NCI-H345 treated with DMSO at 0.1 percent for 48 hours (cell line): ENCODE results near the gene ANKS6.

Experiments used
- DNase-seq: peaks from one replicate; lab custom pipeline; 2025; ENCODE audit not compliant: unreplicated experiment; lab: John Stamatoyannopoulos, UW

Gene ANKS6

DNA sequence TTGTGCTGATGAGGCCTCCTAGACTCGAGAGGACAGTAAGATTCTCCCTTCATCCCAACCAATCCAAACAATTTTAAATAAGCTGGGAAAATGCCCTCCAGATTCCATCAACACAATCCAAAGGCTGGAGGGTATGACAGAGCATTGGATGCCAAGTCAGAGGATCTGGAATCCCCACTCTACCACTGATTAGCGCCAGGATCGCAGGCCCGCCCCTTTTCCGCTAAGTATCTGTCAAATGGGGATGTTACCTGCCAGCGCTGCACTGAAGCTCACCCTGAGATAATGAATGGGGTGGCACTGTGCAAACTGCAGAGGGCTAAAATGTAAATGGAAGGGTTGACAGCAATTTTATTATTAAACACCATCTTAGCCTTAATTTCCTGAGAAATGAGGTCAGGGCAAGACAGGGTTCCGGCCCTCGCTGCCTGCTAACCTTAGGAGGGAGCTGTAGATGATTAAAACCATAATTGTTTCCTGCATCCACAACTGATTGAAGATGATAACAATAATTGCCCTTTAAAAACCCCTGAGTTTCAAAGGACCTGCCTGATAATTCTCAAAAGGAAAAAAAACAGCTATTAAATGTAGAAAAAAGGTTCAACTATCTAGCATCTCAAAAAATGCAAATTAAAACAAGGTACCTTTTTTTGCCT is 56.0 kb downstream of the ANKS6 start:
- no peak for DNase-seq

DNA sequence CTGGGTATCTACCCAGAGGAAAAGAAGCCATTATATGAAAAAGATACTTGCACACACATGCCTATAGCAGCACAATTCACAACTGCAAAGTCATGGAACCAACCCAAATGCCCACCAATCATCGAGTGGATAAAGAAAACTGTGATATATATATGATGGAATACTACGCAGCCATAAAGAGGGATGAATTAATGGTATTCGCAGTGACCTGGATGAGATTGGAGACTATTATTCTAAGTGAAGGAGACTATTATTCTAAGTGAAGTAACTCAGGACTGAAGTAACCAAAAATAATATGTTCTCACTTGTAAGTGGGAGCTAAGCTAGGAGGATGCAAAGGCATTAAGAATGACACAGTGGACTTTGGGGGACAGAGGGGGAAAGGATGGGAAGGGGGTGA is 57.6 kb downstream of the ANKS6 start:
- DNase-seq = no peak

DNA sequence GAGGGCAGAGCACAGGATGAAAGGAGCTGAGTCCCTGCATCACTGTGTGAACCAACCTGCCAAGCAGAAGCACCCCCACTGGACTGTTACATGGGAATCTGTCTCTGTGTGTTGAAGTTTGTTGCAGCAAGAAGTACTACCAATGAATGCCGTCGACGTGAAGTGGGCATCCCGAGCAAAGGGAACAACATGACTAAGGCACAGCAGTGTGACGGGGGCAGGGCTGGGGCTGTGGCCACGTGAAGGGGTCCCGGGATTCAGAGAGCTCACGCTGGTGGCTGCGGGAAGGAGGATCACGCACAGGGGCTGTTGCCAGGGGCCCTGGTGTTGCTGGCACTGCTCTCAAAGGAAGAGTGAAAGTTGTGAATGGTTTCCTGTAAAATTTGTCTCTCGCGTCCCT is 60.1 kb downstream of the ANKS6 start:
- DNase-seq = no peak

DNA sequence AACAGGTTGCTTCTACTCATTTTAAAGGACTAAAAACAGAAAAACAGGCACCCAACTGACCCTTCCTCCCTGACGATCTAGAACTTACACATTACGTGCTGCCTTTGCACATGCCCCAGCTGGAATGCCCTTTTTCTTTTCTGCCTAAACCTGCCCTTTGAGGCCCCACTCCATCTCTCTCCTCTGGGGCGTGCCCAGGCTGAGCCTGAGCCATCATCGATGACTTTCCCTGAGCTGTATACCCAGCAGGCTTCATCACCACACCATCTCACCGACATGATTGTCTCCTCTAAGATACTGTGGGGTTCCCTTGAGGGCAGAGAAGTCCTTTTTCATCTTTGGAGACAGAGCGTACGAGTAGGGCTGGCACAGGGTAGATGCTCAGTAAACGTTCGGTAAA is 63.6 kb downstream of the ANKS6 start:
- DNase-seq = no peak

DNA sequence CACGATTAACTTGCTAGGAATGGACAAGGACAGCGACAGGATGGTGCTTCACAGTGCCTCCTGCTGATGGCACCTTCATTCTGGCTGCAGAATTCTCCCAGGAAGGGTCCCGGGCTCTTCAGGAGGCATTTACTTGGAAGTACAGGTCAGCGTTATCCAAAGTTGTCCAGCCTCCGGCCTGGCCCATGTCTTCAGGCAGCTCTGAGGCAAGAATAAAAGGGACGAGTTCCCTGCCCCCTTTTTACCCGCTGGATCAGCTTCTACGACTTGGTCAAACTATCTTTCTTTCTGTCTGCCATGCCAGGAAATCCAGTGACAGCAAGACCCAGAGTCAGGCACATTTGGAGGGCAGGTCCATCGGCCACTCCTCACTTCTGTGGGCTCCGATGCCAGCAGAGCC is 64.3 kb downstream of the ANKS6 start:
- DNase-seq = no peak

DNA sequence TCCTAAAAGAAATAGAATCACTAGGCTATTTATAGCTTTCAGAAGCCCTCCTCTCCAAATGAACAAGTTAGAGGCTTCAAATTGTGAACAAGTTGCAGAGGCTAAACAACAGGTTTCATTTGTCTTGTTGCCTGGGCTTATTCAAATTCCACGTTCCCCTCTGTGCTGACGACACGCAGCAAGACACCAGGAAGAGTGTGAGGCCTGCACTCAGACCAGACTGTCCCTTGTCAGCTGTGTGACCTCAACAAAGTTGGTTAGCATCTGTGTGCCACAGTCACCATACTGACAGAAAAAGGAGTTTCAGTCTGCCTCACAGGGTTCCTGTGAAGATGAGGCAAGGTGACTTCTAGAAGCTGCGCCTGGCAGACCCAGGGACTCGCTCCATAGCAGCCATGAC is 65.5 kb downstream of the ANKS6 start:
- no peak for DNase-seq

DNA sequence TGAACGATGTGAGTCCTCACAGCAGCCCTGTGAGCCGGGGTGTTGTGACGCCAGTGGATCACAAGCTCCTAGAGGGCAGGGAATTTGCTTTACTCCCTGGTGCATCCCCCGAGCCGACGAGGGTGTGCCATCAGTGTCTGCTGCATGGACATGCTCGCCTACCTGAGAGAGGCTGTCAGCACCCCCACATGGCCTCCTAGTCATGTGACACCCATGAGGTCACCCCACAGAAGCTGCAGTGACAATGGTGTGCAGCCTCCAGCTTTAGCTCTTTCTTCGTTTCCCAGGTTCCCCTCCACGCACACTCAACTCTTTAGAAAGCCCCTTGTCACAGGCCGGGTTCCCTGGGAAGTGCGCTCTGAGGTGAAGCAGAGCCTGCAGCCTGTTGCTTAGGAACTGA is 67.9 kb downstream of the ANKS6 start:
- no peak for DNase-seq

DNA sequence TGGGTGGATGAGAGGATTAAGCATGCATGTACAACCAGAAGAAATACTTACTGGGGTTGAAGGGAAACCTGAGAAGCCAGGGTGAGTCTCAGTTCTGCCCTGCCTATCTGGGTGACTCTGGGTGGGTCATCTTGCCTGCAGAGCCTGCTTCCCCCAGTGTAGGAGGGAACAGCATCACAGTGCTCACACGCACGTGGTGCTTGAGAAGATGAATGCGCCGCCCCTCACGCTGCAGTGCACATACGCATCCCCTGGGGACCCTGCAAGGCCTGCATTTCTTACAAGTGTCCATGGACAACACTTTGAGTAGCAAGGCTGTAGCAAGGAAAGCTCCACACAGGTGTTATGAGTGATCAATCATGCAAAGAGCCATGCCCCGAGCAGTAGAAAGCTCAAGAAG is 68.9 kb downstream of the ANKS6 start:
- no peak for DNase-seq

DNA sequence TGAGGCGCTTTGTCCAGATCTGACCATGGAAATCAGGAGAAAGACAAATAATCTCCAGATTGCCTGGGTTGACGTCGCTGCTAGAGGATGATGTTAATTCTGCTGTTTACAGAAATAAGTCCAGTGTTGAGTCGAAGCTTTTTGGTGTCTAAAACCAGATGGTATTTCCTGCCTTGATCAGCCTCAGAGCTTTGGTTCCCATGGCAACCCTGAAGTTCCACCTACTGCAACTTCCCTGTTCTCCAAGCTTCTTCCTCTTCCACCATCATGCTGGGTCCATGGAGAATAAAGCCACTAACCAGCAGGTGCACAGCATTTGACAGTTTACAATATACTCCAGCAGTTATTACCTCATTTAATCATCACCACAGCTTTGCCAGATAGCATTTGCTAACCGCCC is 69.6 kb downstream of the ANKS6 start:
- no peak for DNase-seq

DNA sequence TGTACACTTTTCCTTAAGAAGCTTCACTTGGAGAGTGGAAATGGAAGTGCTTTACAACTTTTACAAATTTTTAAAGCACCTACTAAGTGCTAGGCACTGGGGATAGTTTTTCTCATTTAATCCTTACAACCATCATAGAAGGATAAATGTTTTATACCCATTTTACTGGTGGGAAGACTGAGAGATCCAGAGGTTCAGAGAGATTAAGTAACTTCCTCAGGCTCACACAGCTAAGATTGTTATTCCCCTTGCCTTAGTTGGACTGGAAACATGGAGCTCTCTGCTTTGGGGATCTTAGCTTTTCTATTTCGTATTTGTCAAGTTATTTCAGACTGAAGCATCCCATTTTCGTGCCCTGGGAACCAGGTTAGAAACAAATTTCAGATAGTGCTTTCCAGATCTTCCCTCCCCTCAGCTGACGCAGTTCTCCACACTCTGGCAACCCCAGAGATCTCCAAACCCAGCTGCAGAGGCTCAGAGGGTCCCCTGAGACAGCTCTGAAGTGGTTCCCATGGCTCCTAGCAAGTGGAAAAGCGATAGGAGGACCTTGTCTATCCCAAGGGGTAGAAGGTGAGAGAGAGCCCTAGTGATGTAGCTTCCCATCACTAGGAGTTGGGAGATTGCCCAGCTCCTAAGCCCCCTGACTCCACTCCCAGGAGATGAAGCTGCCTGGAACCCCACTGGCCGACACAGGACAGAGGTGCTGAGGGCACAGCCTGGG is 71.4 kb downstream of the ANKS6 start:
- no peak for DNase-seq

DNA sequence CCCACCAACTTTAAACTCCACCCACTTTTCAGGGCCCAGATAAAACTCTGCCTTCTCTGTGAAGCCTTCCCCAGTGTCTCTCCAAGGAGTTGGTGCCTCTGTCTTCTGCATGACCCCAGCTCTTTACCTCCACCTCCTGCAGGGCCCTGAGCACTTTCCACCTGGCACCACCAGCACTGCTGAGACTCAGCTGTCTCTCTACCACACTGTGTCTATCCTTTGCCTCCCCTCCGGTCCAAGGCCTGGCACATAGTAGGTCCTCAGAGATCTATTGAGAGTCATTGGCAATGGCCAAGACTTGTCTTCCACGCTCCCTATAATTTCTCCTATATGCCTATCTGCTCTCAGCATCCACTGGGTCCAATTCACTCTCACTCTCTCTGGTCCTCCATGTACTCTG is 74.7 kb downstream of the ANKS6 start:
- no peak for DNase-seq

DNA sequence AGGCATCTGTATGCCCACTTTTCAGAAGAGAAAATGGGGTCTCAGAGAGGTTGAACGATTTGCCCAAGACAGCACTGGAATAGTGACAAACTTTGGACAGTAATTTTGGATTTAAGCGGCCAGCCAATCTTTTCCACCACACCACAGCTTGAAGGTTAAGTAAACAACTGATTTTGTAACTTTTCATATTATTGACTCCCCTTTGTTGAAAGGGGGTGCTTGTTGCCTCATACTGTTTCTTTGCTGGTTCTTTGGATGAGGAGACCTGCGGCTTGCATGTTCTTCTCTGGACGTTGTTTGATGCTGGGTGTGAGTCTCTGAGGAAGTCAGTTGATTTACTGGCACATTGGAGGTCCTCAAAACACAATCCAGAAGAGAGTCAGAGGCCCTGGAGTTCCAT is 76.0 kb downstream of the ANKS6 start:
- no peak for DNase-seq

DNA sequence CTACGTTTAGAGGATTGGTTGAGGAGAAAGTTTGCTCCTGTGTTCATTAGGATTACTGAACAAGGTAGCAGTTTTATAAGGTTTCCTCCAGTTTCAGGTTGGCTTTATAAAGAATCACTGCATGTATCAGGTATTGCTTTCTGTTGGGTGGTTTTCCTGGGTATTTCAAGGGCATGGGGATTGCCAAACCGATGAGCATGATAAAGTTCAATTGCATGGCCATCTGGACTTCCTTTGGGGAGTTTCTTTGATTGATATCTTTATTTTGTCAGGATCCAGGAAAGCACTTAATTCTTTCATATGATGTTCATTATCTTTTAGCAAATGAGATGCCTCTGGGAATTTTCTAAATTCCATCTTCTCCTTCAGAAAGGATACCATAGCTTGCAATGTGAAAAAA is 77.3 kb downstream of the ANKS6 start:
- DNase-seq = no peak

DNA sequence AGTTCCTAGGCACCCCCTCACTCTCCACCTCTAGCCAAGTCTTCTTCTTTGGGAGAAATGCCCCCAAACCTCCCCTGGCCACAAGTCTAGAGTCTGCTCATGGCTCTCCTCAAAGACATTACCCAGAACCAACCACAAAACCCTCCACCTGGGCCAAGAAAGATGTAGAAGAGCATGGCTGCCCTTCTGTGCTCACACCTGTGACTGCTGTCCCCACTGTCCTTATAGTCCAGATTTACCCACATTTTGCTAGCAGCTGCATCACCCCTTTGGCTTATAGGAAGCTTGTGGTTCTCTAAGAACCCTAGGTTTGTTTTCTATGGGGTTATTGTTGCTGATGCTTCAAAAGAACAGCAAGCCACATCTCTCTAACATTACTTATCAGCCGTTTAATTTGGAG is 81.5 kb downstream of the ANKS6 start:
- no peak for DNase-seq

DNA sequence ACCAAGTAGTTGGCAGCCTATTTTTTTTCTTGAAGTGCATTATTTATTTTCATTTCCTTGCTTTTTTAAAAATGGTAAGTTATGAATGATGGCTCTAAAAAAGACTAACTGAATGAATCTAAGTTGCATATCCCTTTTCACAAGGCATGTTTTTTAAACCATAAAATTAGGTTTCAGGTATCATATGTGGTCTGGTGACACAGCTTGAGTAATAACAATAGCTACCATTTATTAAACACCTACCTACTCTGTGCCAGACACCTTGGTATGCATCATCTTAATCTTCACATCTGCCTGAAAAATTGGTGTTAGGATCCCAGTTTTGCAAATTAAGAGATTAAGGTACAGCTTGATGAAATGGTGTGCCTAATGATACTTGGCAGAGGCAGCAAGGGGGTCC is 83.4 kb downstream of the ANKS6 start:
- no peak for DNase-seq

DNA sequence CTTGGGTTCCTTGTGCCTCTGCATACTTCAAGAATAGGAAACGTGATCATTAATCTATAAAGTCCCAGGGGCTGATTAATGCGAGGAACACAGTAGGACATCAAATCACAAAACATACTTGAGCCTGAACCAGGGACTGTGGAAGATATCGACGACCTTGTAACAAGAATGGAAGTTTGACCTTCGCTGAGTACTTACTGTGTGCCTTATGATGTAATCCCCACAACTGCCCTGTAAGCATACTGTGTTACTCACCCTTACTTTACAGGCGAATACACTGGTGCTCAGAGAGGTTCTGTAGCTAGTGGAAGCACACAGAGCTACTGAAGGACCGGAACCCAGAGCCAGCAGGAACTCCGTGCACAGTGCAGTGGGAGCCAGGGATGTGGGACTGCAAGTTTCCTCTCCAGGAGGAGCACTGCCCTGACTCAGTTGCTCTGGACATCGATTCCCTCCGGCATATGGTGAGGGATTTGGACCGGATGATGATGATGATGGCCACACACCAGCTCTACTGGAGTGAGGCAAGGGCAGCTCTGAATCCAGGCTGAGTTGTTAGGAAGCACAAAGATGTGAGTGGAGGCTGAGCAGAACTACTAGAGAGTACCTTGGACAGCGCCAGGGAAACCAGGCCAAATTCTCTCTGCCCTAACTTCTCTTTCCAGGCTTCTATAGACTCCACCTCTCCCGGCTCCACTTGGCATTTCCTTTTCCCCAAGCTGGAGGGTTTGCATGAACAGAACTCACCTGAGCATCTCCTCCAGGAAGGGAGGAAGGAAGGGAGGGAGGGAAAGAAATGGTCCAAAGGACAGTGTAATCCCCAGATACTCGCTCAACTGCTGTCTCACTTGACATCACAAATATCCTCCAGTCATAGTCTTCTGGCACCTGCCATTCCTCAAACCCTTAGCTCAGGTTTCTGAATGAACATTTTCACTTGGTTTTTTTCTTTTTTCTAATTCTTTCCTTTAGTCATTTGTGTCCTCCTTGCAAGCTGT is 86.1 kb downstream of the ANKS6 start:
- DNase-seq = no peak

DNA sequence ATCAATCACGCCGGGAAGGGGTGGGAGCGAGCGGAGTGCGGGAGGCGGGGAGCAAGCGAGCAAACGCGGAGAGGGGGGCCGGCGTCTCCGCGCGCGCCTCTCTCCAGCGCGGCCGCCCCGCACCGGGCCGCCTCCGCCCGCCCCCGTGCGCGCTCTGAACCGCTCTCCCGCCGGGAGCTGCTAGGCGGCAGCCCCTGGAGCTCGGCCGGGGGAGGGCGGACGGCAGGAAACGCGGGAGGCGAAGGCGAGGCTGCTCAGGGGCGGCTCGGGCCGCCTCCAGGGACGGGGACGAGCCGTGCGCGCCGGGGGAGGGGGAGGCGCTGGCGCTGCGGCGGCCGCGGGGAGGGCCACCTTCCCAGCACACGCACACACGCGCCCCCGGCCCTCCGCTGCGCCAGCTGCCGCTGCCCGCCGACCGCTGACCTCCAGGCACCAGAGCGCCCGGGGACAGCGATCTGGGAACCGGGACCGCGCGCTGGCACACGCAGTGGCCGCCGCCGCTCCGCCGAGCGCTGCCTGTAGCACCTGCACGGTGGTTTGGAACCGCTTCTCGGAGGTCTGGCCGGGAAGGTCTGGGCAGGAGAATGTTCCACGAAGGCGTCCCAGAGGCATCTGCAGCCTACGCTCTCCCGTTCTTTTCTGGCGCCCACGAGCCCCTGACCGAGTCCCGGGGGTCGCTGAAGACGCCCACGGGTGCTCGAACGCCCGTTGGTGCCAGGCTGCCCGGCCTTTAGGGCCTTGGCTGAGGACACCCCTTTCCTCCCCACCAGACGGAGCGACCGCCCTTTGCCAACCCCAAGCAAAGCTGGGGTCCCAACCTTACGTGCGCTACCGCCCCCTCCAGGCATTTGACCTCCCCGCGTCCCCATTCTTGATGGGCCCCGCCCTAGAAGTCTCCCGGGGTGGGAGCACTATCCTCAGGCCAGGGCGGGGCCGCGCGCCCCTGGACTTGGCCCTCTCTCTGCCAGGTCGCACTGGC is 87.1 kb downstream of the ANKS6 start, which contains the start of gene GABBR2:
Gene GABBR2, minus strand, starts transcription at position 3 of the 979 bp plus-strand sequence. CDS start 198 bp downstream, outside the sequence.
- no peak for DNase-seq

DNA sequence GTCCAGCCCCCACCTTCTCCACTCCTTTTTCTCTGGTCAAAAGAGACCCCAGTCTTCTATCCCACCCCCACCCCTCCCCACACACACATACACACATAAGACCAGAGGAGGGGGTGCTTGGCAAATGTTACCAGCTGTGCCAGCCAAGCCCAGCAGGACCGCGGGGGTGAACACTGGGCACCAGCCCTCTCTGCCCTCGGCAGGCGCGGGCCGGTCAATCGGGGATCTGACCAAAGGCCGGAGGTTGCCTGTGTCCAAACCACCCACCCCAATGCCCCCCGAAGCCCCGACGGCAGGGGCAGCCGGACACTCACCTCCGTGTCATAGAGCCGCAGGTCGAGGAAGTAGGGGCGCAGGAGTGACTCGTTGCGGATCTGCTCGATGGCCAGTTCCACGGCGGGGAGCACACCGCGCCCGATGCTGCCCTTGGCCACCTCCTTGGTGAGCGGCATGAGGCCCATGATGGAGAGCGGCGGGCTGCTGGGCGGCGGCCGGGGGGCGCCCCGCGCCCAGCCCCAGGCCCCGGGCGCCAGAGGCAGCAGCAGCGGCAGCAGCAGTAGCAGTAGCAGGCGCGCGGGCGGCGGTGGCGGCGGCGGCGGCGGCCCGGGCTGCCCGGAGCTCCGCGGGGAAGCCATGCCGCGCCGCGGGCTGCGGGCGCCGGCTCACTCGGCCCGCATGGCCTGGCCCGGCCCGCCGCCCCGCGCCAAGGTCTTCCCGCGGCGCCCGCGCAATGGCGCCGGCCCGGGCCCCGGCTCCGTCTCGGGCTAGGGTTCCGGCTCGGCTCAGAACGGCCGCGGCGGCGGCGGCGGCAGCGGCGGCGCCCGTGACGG is 88.0 kb downstream of the ANKS6 start:
- no peak for DNase-seq
